ENCODE data around the gene RASSF9.

DNA sequence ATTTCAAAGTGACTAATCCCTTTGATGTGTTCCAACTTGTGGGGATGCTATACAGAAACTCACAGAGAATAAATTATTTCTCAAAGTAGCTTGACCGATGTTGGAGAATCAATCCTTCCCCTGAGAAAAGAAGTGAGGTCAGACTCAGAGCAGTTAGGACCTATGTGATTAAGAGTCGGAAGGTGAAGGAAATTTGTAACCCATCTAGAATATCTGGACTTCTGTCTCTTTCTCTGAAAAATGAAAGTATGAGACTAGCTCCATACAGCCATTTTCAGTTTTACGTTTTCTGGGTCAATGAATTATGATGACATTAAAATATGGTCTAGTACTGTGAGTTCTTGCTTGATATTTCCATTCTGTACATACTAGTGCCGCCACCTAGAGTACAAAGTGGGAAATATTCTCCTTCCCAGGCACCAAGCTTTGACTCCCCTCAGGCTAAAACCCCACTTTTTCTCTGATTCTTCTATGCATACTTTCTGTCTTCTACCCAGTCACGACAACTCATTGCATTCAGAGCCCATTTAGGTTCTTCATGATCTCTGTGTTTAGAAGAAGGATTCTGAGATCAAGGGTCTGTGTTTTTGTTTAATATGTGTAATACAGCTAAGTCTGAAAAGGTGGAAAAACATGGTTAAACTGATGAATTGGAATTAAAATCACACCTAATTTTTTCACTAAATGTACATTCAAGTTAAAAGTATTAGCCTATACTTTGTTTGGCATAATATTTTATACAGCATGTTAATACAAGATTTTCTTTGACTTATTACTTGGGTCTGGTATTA is 31.0 kb upstream of the RASSF9 start:
- TF ChIP-seq POLR2A (IDR thresholded peaks at IDR 0.05; ENCODE audit: extremely low read depth, insufficient read length) = no peak
- TF ChIP-seq, protein P1, sequence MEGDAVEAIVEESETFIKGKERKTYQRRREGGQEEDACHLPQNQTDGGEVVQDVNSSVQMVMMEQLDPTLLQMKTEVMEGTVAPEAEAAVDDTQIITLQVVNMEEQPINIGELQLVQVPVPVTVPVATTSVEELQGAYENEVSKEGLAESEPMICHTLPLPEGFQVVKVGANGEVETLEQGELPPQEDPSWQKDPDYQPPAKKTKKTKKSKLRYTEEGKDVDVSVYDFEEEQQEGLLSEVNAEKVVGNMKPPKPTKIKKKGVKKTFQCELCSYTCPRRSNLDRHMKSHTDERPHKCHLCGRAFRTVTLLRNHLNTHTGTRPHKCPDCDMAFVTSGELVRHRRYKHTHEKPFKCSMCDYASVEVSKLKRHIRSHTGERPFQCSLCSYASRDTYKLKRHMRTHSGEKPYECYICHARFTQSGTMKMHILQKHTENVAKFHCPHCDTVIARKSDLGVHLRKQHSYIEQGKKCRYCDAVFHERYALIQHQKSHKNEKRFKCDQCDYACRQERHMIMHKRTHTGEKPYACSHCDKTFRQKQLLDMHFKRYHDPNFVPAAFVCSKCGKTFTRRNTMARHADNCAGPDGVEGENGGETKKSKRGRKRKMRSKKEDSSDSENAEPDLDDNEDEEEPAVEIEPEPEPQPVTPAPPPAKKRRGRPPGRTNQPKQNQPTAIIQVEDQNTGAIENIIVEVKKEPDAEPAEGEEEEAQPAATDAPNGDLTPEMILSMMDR (IDR thresholded peaks at IDR 0.05; ENCODE audit: low read depth, low read length) = peak; percentile 77

Measured in NB4 (cell line).